NCI-H2171 treated with DMSO at 0.1 percent for 48 hours (cell line): ENCODE results near the gene ABHD12B.
"Not testable (repeated sequence)": the region's sequence is repeated elsewhere in the genome, so short reads cannot be mapped to it uniquely, and the experiment has no call there.

Source experiments
- DNase-seq: peaks from one replicate; lab custom pipeline; 2025; lab: John Stamatoyannopoulos, UW

The ABHD12B gene

GRCh38 chr14:50896421-50896820 lies 24.6 kb downstream of the ABHD12B start:
- not testable (repeated sequence) for DNase-seq

GRCh38 chr14:50897005-50897404 lies 25.2 kb downstream of the ABHD12B start:
- not testable (repeated sequence) for DNase-seq

GRCh38 chr14:50897658-50898175 lies 25.9 kb downstream of the ABHD12B start:
- no peak for DNase-seq

GRCh38 chr14:50901361-50901760 lies 29.5 kb downstream of the ABHD12B start:
- DNase-seq: no peak

GRCh38 chr14:50904719-50905118 lies 32.9 kb downstream of the ABHD12B start:
- no peak for DNase-seq

GRCh38 chr14:50906326-50907065 lies 34.6 kb downstream of the ABHD12B start:
- no peak for DNase-seq

GRCh38 chr14:50910495-50911420 lies 38.9 kb downstream of the ABHD12B start:
- no peak for DNase-seq

- DNase-seq: no peak
These were observed 45.6 kb downstream of the ABHD12B start for GRCh38 chr14:50917449-50917848.

GRCh38 chr14:50919524-50919923 lies 47.7 kb downstream of the ABHD12B start:
- not testable (repeated sequence) for DNase-seq

GRCh38 chr14:50920482-50921230 lies 48.8 kb downstream of the ABHD12B start:
- peak; percentile 84 for DNase-seq

GRCh38 chr14:50922803-50923202 lies 51.0 kb downstream of the ABHD12B start:
- no peak for DNase-seq

GRCh38 chr14:50924236-50924635 lies 52.4 kb downstream of the ABHD12B start:
- DNase-seq: no peak

- no peak for DNase-seq
These were observed 53.0 kb downstream of the ABHD12B start for GRCh38 chr14:50924843-50925242.

GRCh38 chr14:50926851-50927386 lies 55.1 kb downstream of the ABHD12B start:
- no peak for DNase-seq

- no peak for DNase-seq
These were observed 56.3 kb downstream of the ABHD12B start for GRCh38 chr14:50928002-50928635.

- no peak for DNase-seq
These were observed 57.7 kb downstream of the ABHD12B start for GRCh38 chr14:50929506-50929905.

- no peak for DNase-seq
These were observed 59.7 kb downstream of the ABHD12B start for GRCh38 chr14:50931559-50931958.

GRCh38 chr14:50932156-50932555 lies 60.3 kb downstream of the ABHD12B start:
- no peak for DNase-seq

GRCh38 chr14:50932592-50933495 lies 61.0 kb downstream of the ABHD12B start:
- no peak for DNase-seq
